PC-3 (cell line): ENCODE data around the gene RAB3GAP2. TPM values are rescaled to one million over a fixed set of nuclear protein-coding genes. Genes with fewer than 3 reads are reported as not detected.
"Not testable (repeated sequence)": the region's sequence is repeated elsewhere in the genome, so short reads cannot be mapped to it uniquely, and the experiment has no call there.

Source experiments
- ATAC-seq: fragments of 200-7000 bp; cut with Tn5 transposase; 2 replicates; pipeline ENCODE4 v1.9.1; 2020; ENCODE audit warnings: mild to moderate bottlenecking, moderate library complexity
- BruUV-seq: library from RNA; stranded (reverse); fragments of 400-500 nt; replicated peaks from 2 replicates; lab custom pipeline; 2021; lab: Mats Ljungman, UMichigan
- CTCF ChIA-PET: fragments of 300-600 bp; sonication (Branson Sonifier 250); formaldehyde crosslinking; loops from one replicate; lab custom pipeline; 2022; ENCODE audit warnings: antibody characterized with exemption; lab: Charles Lee
- POLR2A ChIA-PET: fragments of 300-600 bp; sonication (Branson Sonifier 250); formaldehyde crosslinking; loops from one replicate; lab custom pipeline; 2022; ENCODE audit warnings: antibody characterized with exemption; ENCODE audit not compliant: unreplicated experiment; lab: Charles Lee
- DNase-seq: peaks from one replicate; pipeline ENCODE4 v3.0.0-alpha.2; 2015
- H2AFZ ChIP-seq: fragments of 300-600 bp; sonication (generic); 2 replicates; pipeline ENCODE4 v1.6.0; 2016; ENCODE audit warnings: antibody characterized with exemption, low read length
- H3F3A ChIP-seq: fragments of 300-600 bp; sonication (generic); one replicate; pipeline ENCODE4 v1.6.0; 2017; ENCODE audit warnings: antibody characterized with exemption, low read length, control low read depth, mild to moderate bottlenecking; ENCODE audit not compliant: unreplicated experiment
- H3K27ac ChIP-seq: fragments of 300-600 bp; sonication (generic); 2 replicates; pipeline ENCODE4 v1.5.1; 2016; ENCODE audit warnings: mild to moderate bottlenecking, low read length
- H3K27me3 ChIP-seq: fragments of 300-600 bp; sonication (generic); 2 replicates; pipeline ENCODE4 v1.6.1; 2016; ENCODE audit warnings: low read length, mixed read lengths
- H3K36me3 ChIP-seq: fragments of 300-600 bp; sonication (generic); 2 replicates; pipeline ENCODE4 v1.6.1; 2016; ENCODE audit warnings: low read depth, mixed run types, low read length, mixed read lengths
- H3K4me1 ChIP-seq: fragments of 300-600 bp; sonication (generic); 2 replicates; pipeline ENCODE4 v1.5.1; 2016; ENCODE audit warnings: low read length; ENCODE audit not compliant: insufficient read depth
- H3K4me2 ChIP-seq: fragments of 300-600 bp; sonication (generic); 2 replicates; pipeline ENCODE4 v1.6.0; 2016; ENCODE audit warnings: low read length
- H3K4me3 ChIP-seq: fragments of 300-600 bp; sonication (generic); 2 replicates; pipeline ENCODE4 v1.5.1; 2016; ENCODE audit warnings: mild to moderate bottlenecking, low read length, mixed read lengths
- H3K79me2 ChIP-seq: fragments of 300-600 bp; sonication (generic); 2 replicates; pipeline ENCODE4 v1.6.1; 2017; ENCODE audit warnings: low read length, mixed read lengths
- H3K9ac ChIP-seq: fragments of 300-600 bp; sonication (generic); 2 replicates; pipeline ENCODE4 v1.6.0; 2016; ENCODE audit warnings: mild to moderate bottlenecking, low read length
- H3K9me2 ChIP-seq: fragments of 300-600 bp; sonication (generic); replicated peaks from 2 replicates; pipeline ENCODE4 v1.6.1; 2016; ENCODE audit warnings: mixed run types, low read length, mixed read lengths
- H3K9me3 ChIP-seq: fragments of 300-600 bp; sonication (generic); 2 replicates; pipeline ENCODE4 v1.6.1; 2016; ENCODE audit warnings: low read length, mixed read lengths
- H4K20me1 ChIP-seq: fragments of 300-600 bp; sonication (generic); 2 replicates; pipeline ENCODE4 v1.6.1; 2016; ENCODE audit warnings: low read length, mixed read lengths
- CTCF ChIP-seq: fragments of 300-600 bp; sonication (generic); conservative IDR thresholded peaks from 2 replicates; pipeline ENCODE4 v1.5.1; 2017; ENCODE audit warnings: antibody characterized with exemption, low read depth, mild to moderate bottlenecking, low read length
- EZH2 ChIP-seq: fragments of 300-600 bp; sonication (generic); IDR thresholded peaks from one replicate; pipeline ENCODE4 v1.6.1; 2017; ENCODE audit warnings: antibody characterized with exemption, mild to moderate bottlenecking, low read length; ENCODE audit not compliant: unreplicated experiment
- EZH2phosphoT487 ChIP-seq: fragments of 300-600 bp; sonication (generic); IDR thresholded peaks from 2 replicates; pipeline ENCODE4 v1.6.1; 2018; ENCODE audit warnings: mild to moderate bottlenecking, antibody characterized with exemption, low read length, borderline replicate concordance
- intact Hi-C: fragments of 100-400 bp; cut with micrococcal nuclease; formaldehyde crosslinking; loops from 2 replicates; pipeline ENCODE4 v1.9.0; 2023
- total RNA-seq: library from RNA; depleted of rRNA; stranded (reverse); fragments of >200 nt; gene quantifications from 2 replicates; pipeline ENCODE4 v1.2.3, GENCODE V29; 2014

The RAB3GAP2 gene
- total RNA-seq, 1 experiment from 2014 or later: 16.7 TPM

- no peaks in the 10 kb centered on the region for H3K9me2 ChIP-seq
- ChIA-PET POLR2A (interaction anchor here (0.6 kb wide), 1 partner anchor 68 kb away, joined by 5 read pairs; no protein-coding TSS in a partner anchor), CTCF (interaction anchor here (0.5 kb wide), 2 partner anchors 52 to 536 kb away, joined by 4 to 6 read pairs; no protein-coding TSS in a partner anchor)
- H3K4me1 ChIP-seq: peaks cover 17% of the 10 kb centered on the region
- no TSS peak for BruUV-seq
- H3K4me2 ChIP-seq: no peak overlapping the region
- H3F3A ChIP-seq: no peaks in the 10 kb centered on the region
- no peak overlapping the region for H3K9ac ChIP-seq
- no peaks in the 10 kb centered on the region for H4K20me1 ChIP-seq
- H3K27ac ChIP-seq: no peak overlapping the region
- H3K4me3 ChIP-seq: no peak overlapping the region
- intact Hi-C loops: no loop called here
- DNase-seq (no peak), ATAC-seq (no peak)
- TF ChIP-seq EZH2 (no peak), CTCF (no peak), EZH2phosphoT487 (no peak)
- H3K9me3 ChIP-seq: no peaks in the 10 kb centered on the region
- H2AFZ ChIP-seq: no peak overlapping the region
- H3K27me3 ChIP-seq: no peaks in the 10 kb centered on the region
- peaks cover 66% of the 10 kb centered on the region for H3K79me2 ChIP-seq
- peaks cover 27% of the 10 kb centered on the region for H3K36me3 ChIP-seq
These were observed 4.6 kb downstream of the RAB3GAP2 start for GRCh38 chr1:220267630-220268029.

- H3K27ac ChIP-seq, H3K9ac ChIP-seq, H4K20me1 ChIP-seq, ATAC-seq, H3K4me2 ChIP-seq, CTCF ChIA-PET, H3K27me3 ChIP-seq, H3K36me3 ChIP-seq, H3K4me3 ChIP-seq, H3K4me1 ChIP-seq, H2AFZ ChIP-seq, H3F3A ChIP-seq, DNase-seq, H3K9me2 ChIP-seq, intact Hi-C loops, BruUV-seq, POLR2A ChIA-PET, H3K9me3 ChIP-seq: not testable (repeated sequence)
- H3K79me2 ChIP-seq: peaks cover 57% of the 10 kb centered on the region
These were observed 12.0 kb downstream of the RAB3GAP2 start for GRCh38 chr1:220260228-220260627.

GRCh38 chr1:220259756-220260155 is 12.5 kb downstream of the RAB3GAP2 start:
- H3K9me3 ChIP-seq, CTCF ChIA-PET, H3K36me3 ChIP-seq, BruUV-seq, ATAC-seq, H3K4me2 ChIP-seq, H4K20me1 ChIP-seq, H3K4me3 ChIP-seq, H3K27me3 ChIP-seq, H2AFZ ChIP-seq, H3K27ac ChIP-seq, H3K9ac ChIP-seq, POLR2A ChIA-PET, H3K9me2 ChIP-seq, H3K4me1 ChIP-seq, H3F3A ChIP-seq, DNase-seq, intact Hi-C loops: not testable (repeated sequence)
- peaks cover 57% of the 10 kb centered on the region for H3K79me2 ChIP-seq

GRCh38 chr1:220256194-220256593 is 16.1 kb downstream of the RAB3GAP2 start:
- H3K9ac ChIP-seq, H3K9me2 ChIP-seq, H3K27ac ChIP-seq, H2AFZ ChIP-seq, H3K27me3 ChIP-seq, BruUV-seq, POLR2A ChIA-PET, H3K4me1 ChIP-seq, intact Hi-C loops, H3K9me3 ChIP-seq, H3K4me2 ChIP-seq, ATAC-seq, H3K4me3 ChIP-seq, H4K20me1 ChIP-seq, H3F3A ChIP-seq, DNase-seq, CTCF ChIA-PET: not testable (repeated sequence)
- peaks cover 51% of the 10 kb centered on the region for H3K79me2 ChIP-seq
- H3K36me3 ChIP-seq: peaks cover 19% of the 10 kb centered on the region
